ENCODE data around the gene RAMP1.
"Not testable (repeated sequence)": the region's sequence is repeated elsewhere in the genome, so short reads cannot be mapped to it uniquely, and the experiment has no call there.

The RAMP1 gene

GRCh38 chr2:237951354-237951753 lies 91.9 kb downstream of the RAMP1 start:
- not testable (repeated sequence) for H3K4me3 ChIP-seq (ENCODE audit: low read length); H3K36me3 ChIP-seq (ENCODE audit: insufficient read depth, low read length); H2AFZ ChIP-seq (ENCODE audit: low read depth, low read length); H3K9me3 ChIP-seq (ENCODE audit: low read length); H3K4me1 ChIP-seq (ENCODE audit: insufficient read depth, low read length)
- H3K27me3 ChIP-seq (ENCODE audit: insufficient read depth, low read length), result peaks cover 25% of the 10 kb centered on the region

GRCh38 chr2:237951878-237952277 lies 92.5 kb downstream of the RAMP1 start:
- no peak overlapping the region for H2AFZ ChIP-seq (ENCODE audit: low read depth, low read length)
- no peaks in the 10 kb centered on the region for H3K4me1 ChIP-seq (ENCODE audit: insufficient read depth, low read length)
- H3K4me3 ChIP-seq (ENCODE audit: low read length), result no peak overlapping the region
- no peaks in the 10 kb centered on the region for H3K36me3 ChIP-seq (ENCODE audit: insufficient read depth, low read length)
- peaks cover 28% of the 10 kb centered on the region for H3K27me3 ChIP-seq (ENCODE audit: insufficient read depth, low read length)
- H3K9me3 ChIP-seq (ENCODE audit: low read length), result peaks cover 3% of the 10 kb centered on the region

GRCh38 chr2:237952851-237953250 lies 93.4 kb downstream of the RAMP1 start:
- Histone ChIP-seq H3K4me1 (ENCODE audit: insufficient read depth, low read length) (no peaks in the 10 kb centered on the region), H3K36me3 (ENCODE audit: insufficient read depth, low read length) (no peaks in the 10 kb centered on the region), H3K9me3 (ENCODE audit: low read length) (peaks cover 3% of the 10 kb centered on the region)

DNA sequence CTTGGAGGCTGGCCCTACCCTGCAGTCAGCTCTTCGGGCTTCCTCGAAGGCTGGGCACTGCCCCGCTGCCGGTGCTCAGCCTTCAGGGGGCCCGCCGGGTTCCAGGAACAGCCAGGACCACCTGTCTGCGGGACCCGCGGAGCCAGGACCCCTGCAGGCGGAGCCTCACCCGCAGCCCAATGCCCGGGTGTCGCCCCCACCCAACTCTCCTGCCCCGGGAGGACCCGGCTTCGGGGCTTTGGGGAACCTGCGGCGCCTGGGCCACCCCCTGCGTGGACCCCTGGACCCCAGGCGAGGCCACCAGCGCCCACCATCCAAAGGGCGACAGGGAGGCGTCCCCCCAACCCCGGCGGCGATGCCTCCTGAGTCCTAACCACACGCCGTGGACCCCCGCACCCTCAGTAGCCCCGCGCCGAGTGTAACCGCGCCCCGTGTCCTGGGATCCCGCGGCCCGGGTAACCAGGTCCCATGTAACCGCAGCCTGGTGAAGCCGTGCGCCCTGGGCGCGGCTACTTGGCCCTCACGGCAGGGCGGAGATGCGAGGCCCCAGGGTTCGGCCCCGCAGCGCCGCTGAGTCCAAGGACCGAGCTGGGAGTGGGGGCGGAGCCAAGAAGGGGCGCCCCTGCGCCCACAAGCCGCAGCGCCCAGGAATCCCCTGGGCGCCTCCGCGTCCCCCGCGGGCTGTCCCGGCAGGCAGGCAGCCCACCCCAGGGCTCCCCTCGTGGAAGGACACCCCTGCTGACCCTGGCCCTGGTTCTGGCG lies 96.4 kb downstream of the RAMP1 start:
- Histone ChIP-seq H3K9me3 (ENCODE audit: low read length) (peaks cover 3% of the 10 kb centered on the region), H3K4me1 (ENCODE audit: insufficient read depth, low read length) (no peaks in the 10 kb centered on the region), H3K27me3 (ENCODE audit: insufficient read depth, low read length) (peaks cover 58% of the 10 kb centered on the region), H3K36me3 (ENCODE audit: insufficient read depth, low read length) (no peaks in the 10 kb centered on the region), H3K4me3 (ENCODE audit: low read length) (no peak overlapping the region), H2AFZ (ENCODE audit: low read depth, low read length) (no peak overlapping the region)

More at GRCh38 chr2:237952851-237953250, 93.4 kb downstream of the RAMP1 start:
- no peak overlapping the region for H3K4me3 ChIP-seq (ENCODE audit: low read length)
- H3K27me3 ChIP-seq (ENCODE audit: insufficient read depth, low read length), result peaks cover 37% of the 10 kb centered on the region
- H2AFZ ChIP-seq (ENCODE audit: low read depth, low read length), result no peak overlapping the region

DNA sequence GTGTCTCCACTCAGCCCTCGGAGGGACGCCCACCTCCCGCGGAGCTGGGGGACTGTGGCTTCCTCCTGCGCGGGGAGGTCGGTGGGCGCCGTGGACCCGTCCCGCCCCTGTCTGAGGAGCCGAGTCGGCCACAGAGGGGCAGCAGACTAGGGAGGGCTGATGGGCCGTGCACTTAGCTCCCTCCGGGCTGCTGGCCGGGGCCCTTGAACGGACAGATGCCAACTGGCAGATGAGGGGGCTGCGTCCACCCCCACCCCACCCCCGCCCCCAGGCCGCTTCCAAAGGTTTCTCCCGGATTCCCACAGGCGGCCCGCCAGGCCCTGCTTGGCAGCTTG lies 96.9 kb downstream of the RAMP1 start:
- Histone ChIP-seq H3K36me3 (ENCODE audit: insufficient read depth, low read length) (no peaks in the 10 kb centered on the region), H3K27me3 (ENCODE audit: insufficient read depth, low read length) (peaks cover 58% of the 10 kb centered on the region), H3K4me1 (ENCODE audit: insufficient read depth, low read length) (no peaks in the 10 kb centered on the region), H2AFZ (ENCODE audit: low read depth, low read length) (no peak overlapping the region), H3K4me3 (ENCODE audit: low read length) (no peak overlapping the region), H3K9me3 (ENCODE audit: low read length) (peaks cover 6% of the 10 kb centered on the region)

DNA sequence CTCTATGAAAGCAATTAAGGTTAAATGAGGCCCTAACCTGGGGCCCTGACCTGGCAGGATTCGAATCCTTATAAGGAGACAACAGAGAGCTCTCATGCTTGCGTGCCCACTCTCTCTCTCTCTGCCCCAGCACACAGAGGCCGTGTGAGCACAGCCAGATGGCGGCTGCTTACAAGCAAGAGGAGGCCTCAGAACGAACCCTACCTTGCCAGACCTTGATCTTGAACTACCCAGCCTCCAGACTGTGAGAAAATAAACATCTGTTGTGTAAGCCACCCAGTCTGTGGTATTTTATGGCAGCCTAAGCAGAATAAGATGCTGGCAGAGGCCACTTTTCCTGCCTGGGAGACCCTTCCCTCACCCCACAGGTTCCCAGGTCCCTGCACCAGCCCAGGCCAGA lies 102.2 kb downstream of the RAMP1 start:
- Histone ChIP-seq H3K4me1 (ENCODE audit: insufficient read depth, low read length) (no peaks in the 10 kb centered on the region), H2AFZ (ENCODE audit: low read depth, low read length) (no peak overlapping the region), H3K27me3 (ENCODE audit: insufficient read depth, low read length) (peaks cover 32% of the 10 kb centered on the region), H3K4me3 (ENCODE audit: low read length) (no peak overlapping the region), H3K9me3 (ENCODE audit: low read length) (peaks cover 14% of the 10 kb centered on the region), H3K36me3 (ENCODE audit: insufficient read depth, low read length) (no peaks in the 10 kb centered on the region)

Data from neuron (in vitro differentiated cells).